Panc1 (cell line): ENCODE data around the gene SRD5A2. TPM values are rescaled to one million over a fixed set of nuclear protein-coding genes. Genes with fewer than 3 reads are reported as not detected.

Experiments
- ATAC-seq: fragments of 200-7000 bp; cut with Tn5 transposase; 2 replicates; pipeline ENCODE4 v1.9.1; 2020; ENCODE audit warnings: mild to moderate bottlenecking, moderate library complexity
- BruUV-seq: library from RNA; stranded (reverse); fragments of 400-500 nt; replicated peaks from 2 replicates; lab custom pipeline; 2021; lab: Mats Ljungman, UMichigan
- CTCF ChIA-PET: fragments of 300-600 bp; sonication (Branson Sonifier 250); formaldehyde crosslinking; loops from one replicate; lab custom pipeline; 2022; ENCODE audit warnings: antibody characterized with exemption; lab: Charles Lee
- POLR2A ChIA-PET: fragments of 300-600 bp; sonication (Branson Sonifier 250); formaldehyde crosslinking; loops from one replicate; lab custom pipeline; 2022; ENCODE audit warnings: antibody characterized with exemption; lab: Charles Lee
- DNase-seq: peaks from one replicate; pipeline ENCODE4 v3.0.0-alpha.2; 2010; ENCODE audit warnings: low read depth, low spot score
- H3K27ac ChIP-seq: 2 replicates; pipeline ENCODE4 v1.5.1; 2011; ENCODE audit warnings: mild to moderate bottlenecking, low read length, inconsistent platforms
- H3K27me3 ChIP-seq: fragments of 200-500 bp; sonication (Bioruptor generic); 2 replicates; pipeline ENCODE4 v1.6.0; 2014; ENCODE audit warnings: low read length, inconsistent platforms; ENCODE audit not compliant: control insufficient read depth, insufficient read depth
- H3K36me3 ChIP-seq: fragments of 200-500 bp; sonication (Bioruptor generic); 2 replicates; pipeline ENCODE4 v1.5.1; 2014; ENCODE audit warnings: inconsistent platforms, mild to moderate bottlenecking, low read length, moderate library complexity; ENCODE audit not compliant: control insufficient read depth, insufficient read depth
- H3K4me1 ChIP-seq: 2 replicates; pipeline ENCODE4 v1.5.1; 2011; ENCODE audit warnings: inconsistent platforms, mild to moderate bottlenecking, low read length, moderate library complexity; ENCODE audit not compliant: control insufficient read depth, insufficient read depth
- H3K4me3 ChIP-seq, 2 experiments: 2 replicates each; pipeline ENCODE4 v1.5.1; 2011 to 2012; ENCODE audit warnings: low read depth in 2 of 2, low read length in 2 of 2, mild to moderate bottlenecking in 2 of 2, inconsistent platforms in 1 of 2, moderate library complexity in 1 of 2
- H3K9me3 ChIP-seq: fragments of 200-500 bp; sonication (Bioruptor generic); 2 replicates; pipeline ENCODE4 v1.5.1; 2014; ENCODE audit warnings: low read depth, mild to moderate bottlenecking, inconsistent platforms, low read length, moderate library complexity; ENCODE audit not compliant: control insufficient read depth, insufficient read depth
- CTCF ChIP-seq: fragments of 450-650 bp; IDR thresholded peaks from 2 replicates; pipeline ENCODE4 v1.5.1; 2017; ENCODE audit warnings: mild to moderate bottlenecking
- POLR2AphosphoS5 ChIP-seq: IDR thresholded peaks from 2 replicates; pipeline ENCODE4 v1.6.1; 2012; ENCODE audit warnings: mild to moderate bottlenecking, low read depth, low read length, moderate library complexity
- SIN3A ChIP-seq: IDR thresholded peaks from 2 replicates; pipeline ENCODE4 v1.6.1; 2012; ENCODE audit warnings: low read depth, mild to moderate bottlenecking, low read length, moderate library complexity, borderline replicate concordance; ENCODE audit not compliant: insufficient read depth
- TCF7L2 ChIP-seq: IDR thresholded peaks from 2 replicates; pipeline ENCODE4 v1.6.1; 2011; ENCODE audit warnings: mild to moderate bottlenecking, low read depth, low read length, inconsistent platforms
- in situ Hi-C: cut with HindIII; loops from 2 replicates; pipeline ENCODE4 v1.10.0; 2016; ENCODE audit warnings: low sequenced_read_pairs, low pct_unique_long_range_greater_than_20kb
- intact Hi-C: fragments of 100-400 bp; cut with micrococcal nuclease; formaldehyde crosslinking; loops from one replicate; pipeline ENCODE4 v1.10.0; 2022; ENCODE audit not compliant: unreplicated experiment
- total RNA-seq: library from RNA; stranded (reverse); gene quantifications from one replicate; pipeline ENCODE4 v1.2.1, GENCODE V29; 2021; ENCODE audit not compliant: unreplicated experiment
- TF ChIP-seq, protein P1 (sequence below), 2 experiments: IDR thresholded peaks; 2 replicates each; pipeline ENCODE4 v1.6.1; 2011 to 2012; ENCODE audit warnings: low read depth in 2 of 2, control low read depth in 1 of 2, low read length in 1 of 2, mild to moderate bottlenecking in 1 of 2, moderate library complexity in 1 of 2; ENCODE audit not compliant: insufficient read depth in 1 of 2

SRD5A2 gene
- total RNA-seq, 1 experiment from 2014 or later: not detected

DNA sequence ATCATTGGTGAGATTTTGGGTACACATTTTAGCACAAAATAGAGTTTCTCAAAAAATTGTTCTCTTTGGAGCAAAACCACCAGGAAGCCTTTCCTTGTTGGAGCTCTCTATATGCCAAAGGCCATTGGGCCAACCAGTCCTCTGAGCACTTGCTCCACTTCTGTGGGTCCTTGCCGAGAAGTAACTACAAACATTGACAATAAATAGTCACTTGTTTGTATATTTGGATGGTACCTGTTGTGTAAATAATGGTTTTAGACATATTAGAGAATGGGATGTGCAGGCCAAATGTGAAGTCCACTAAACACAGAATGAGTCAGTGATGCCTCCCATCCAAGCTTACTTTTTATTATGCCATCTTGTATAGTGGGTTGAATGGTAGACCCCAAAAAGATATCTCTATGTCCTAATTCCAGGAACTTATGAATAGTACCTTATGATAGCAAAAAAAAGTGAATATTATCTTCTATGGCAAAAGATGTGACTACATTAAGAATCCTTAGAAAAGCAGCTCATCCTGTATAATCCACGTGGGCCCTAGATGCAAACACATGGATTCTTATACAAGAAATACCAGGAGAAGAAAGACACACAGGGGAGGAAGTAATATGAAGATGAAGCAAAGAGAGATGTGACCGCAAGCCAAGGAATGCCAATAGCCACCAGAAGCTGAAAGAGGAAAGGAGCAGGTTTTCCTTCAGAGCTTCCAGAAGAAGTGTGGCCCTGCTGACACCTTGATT is 24.6 kb downstream of the SRD5A2 start:
- no peak for ATAC-seq
- CTCF ChIA-PET: no interaction called here
- Histone ChIP-seq H3K4me3 (no peak overlapping the region), H3K27ac (no peak overlapping the region), H3K36me3 (no peaks in the 10 kb centered on the region), H3K9me3 (no peaks in the 10 kb centered on the region), H3K27me3 (no peaks in the 10 kb centered on the region), H3K4me1 (no peaks in the 10 kb centered on the region)
- POLR2A ChIA-PET: no interaction called here
- BruUV-seq: no TSS peak
- no peak for DNase-seq
- intact Hi-C loops: no loop called here
- TF ChIP-seq SIN3A: no peak
- TF ChIP-seq CTCF: no peak
- TF ChIP-seq, protein P1, sequence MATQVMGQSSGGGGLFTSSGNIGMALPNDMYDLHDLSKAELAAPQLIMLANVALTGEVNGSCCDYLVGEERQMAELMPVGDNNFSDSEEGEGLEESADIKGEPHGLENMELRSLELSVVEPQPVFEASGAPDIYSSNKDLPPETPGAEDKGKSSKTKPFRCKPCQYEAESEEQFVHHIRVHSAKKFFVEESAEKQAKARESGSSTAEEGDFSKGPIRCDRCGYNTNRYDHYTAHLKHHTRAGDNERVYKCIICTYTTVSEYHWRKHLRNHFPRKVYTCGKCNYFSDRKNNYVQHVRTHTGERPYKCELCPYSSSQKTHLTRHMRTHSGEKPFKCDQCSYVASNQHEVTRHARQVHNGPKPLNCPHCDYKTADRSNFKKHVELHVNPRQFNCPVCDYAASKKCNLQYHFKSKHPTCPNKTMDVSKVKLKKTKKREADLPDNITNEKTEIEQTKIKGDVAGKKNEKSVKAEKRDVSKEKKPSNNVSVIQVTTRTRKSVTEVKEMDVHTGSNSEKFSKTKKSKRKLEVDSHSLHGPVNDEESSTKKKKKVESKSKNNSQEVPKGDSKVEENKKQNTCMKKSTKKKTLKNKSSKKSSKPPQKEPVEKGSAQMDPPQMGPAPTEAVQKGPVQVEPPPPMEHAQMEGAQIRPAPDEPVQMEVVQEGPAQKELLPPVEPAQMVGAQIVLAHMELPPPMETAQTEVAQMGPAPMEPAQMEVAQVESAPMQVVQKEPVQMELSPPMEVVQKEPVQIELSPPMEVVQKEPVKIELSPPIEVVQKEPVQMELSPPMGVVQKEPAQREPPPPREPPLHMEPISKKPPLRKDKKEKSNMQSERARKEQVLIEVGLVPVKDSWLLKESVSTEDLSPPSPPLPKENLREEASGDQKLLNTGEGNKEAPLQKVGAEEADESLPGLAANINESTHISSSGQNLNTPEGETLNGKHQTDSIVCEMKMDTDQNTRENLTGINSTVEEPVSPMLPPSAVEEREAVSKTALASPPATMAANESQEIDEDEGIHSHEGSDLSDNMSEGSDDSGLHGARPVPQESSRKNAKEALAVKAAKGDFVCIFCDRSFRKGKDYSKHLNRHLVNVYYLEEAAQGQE (IDR thresholded peaks at IDR 0.05; ENCODE audit: insufficient read depth in 1 of 2, low read depth in 2 of 2, low read length in 1 of 2): no peak
- TF ChIP-seq POLR2AphosphoS5: no peak
- no peak for TF ChIP-seq TCF7L2
- in situ Hi-C loops: no loop called here

- CTCF ChIA-PET: no interaction called here
- intact Hi-C loops (no loop called here), in situ Hi-C loops (no loop called here)
- POLR2A ChIA-PET: no interaction called here
- TF ChIP-seq CTCF (no peak), POLR2AphosphoS5 (no peak), TCF7L2 (no peak), SIN3A (no peak)
- TF ChIP-seq, protein P1 (IDR thresholded peaks at IDR 0.05; ENCODE audit: insufficient read depth in 1 of 2, low read depth in 2 of 2, low read length in 1 of 2): no peak
- no TSS peak for BruUV-seq
- no peak for ATAC-seq
- Histone ChIP-seq H3K27me3 (no peaks in the 10 kb centered on the region), H3K4me3 (no peak overlapping the region), H3K27ac (no peak overlapping the region), H3K4me1 (no peaks in the 10 kb centered on the region), H3K9me3 (no peaks in the 10 kb centered on the region), H3K36me3 (no peaks in the 10 kb centered on the region)
- DNase-seq: no peak
These were observed 27.4 kb downstream of the SRD5A2 start for GRCh38 chr2:31553362-31553761.
